SJCRH30 (cell line): ENCODE measurements around the gene TM4SF18. TPM values are rescaled to one million over a fixed set of nuclear protein-coding genes. Genes with fewer than 3 reads are reported as not detected.

ENCODE experiments used
- DNase-seq, 2 experiments: peaks; one replicate each; pipeline ENCODE4 v3.0.0-alpha.2; 2015 to 2020
- H3K27ac ChIP-seq: fragments of 250-450 bp; sonication (Bioruptor Pico); 2 replicates; pipeline ENCODE4 v1.5.1; 2020; ENCODE audit warnings: mild to moderate bottlenecking, moderate library complexity
- H3K27me3 ChIP-seq: fragments of 250-450 bp; sonication (Bioruptor Pico); 2 replicates; pipeline ENCODE4 v1.5.1; 2020; ENCODE audit warnings: mild to moderate bottlenecking, moderate library complexity
- H3K36me3 ChIP-seq: fragments of 250-450 bp; sonication (Bioruptor Pico); 2 replicates; pipeline ENCODE4 v1.5.1; 2020; ENCODE audit warnings: mild to moderate bottlenecking, moderate library complexity
- H3K4me1 ChIP-seq: fragments of 250-450 bp; sonication (Bioruptor Pico); 2 replicates; pipeline ENCODE4 v1.5.1; 2020; ENCODE audit warnings: mild to moderate bottlenecking, moderate library complexity
- H3K4me3 ChIP-seq: fragments of 250-450 bp; sonication (Bioruptor Pico); 2 replicates; pipeline ENCODE4 v1.5.1; 2020; ENCODE audit warnings: mild to moderate bottlenecking, moderate library complexity
- H3K9me3 ChIP-seq: fragments of 250-450 bp; sonication (Bioruptor Pico); replicated peaks from 2 replicates; pipeline ENCODE4 v1.5.1; 2020; ENCODE audit warnings: mild to moderate bottlenecking, moderate library complexity
- total RNA-seq: library from RNA; depleted of rRNA; stranded (reverse); fragments of >200 nt; shearing (Covaris generic); gene quantifications from 2 replicates; pipeline ENCODE4 v1.2.3, GENCODE V29; 2014; rRNA removed

TM4SF18 gene
- total RNA-seq, 1 experiment from 2014 or later, result not detected

GRCh38 chr3:149270180-149270579, 63.3 kb downstream of the TM4SF18 start:
- Histone ChIP-seq H3K4me3 (no peak overlapping the region), H3K36me3 (no peaks in the 10 kb centered on the region), H3K27me3 (no peaks in the 10 kb centered on the region), H3K27ac (no peak overlapping the region), H3K4me1 (no peaks in the 10 kb centered on the region), H3K9me3 (no peaks in the 10 kb centered on the region)
- DNase-seq, result no peak

- no peak for DNase-seq
- H3K27me3 ChIP-seq, result no peaks in the 10 kb centered on the region
- no peak overlapping the region for H3K27ac ChIP-seq
- H3K9me3 ChIP-seq, result no peaks in the 10 kb centered on the region
- no peaks in the 10 kb centered on the region for H3K36me3 ChIP-seq
- no peaks in the 10 kb centered on the region for H3K4me1 ChIP-seq
- H3K4me3 ChIP-seq, result no peak overlapping the region
These were observed 63.7 kb downstream of the TM4SF18 start for GRCh38 chr3:149269687-149270086.

Other genes with a start within 250 kb of the TM4SF18 start
- 71.2 and 80.8 TPM in 2 replicates for gene HLTF, start 247.1 kb downstream of the TM4SF18 start, total RNA-seq
- 12.0 and 14.2 TPM in 2 replicates for gene HPS3, start 204.0 kb downstream of the TM4SF18 start, total RNA-seq
- gene CP, start 111.8 kb downstream of the TM4SF18 start, total RNA-seq, result 0.08 TPM in 1 of 2 replicates, not detected in the other
- 5.4 and 5.7 TPM in 2 replicates for gene TM4SF1, start 44.0 kb upstream of the TM4SF18 start, total RNA-seq
- gene TM4SF4, start 141.1 kb upstream of the TM4SF18 start, total RNA-seq, result not detected in 2 replicates